HepG2 (cell line): ENCODE data around the gene ECHS1. TPM values are rescaled to one million over a fixed set of nuclear protein-coding genes. Genes with fewer than 3 reads are reported as not detected.
A peak's percentile ranks its signal among the peaks of the same experiment; 100 is the strongest.

ENCODE experiments used
- ATAC-seq: fragments of 200-7000 bp; cut with Tn5 transposase; 3 replicates; pipeline ENCODE4 v1.9.1; 2020; ENCODE audit warnings: mild to moderate bottlenecking, moderate library complexity
- BruUV-seq: library from RNA; stranded (reverse); fragments of 400-500 nt; replicated peaks from 2 replicates; lab custom pipeline; 2021; lab: Mats Ljungman, UMichigan
- CTCF ChIA-PET: fragments of 300-600 bp; formaldehyde crosslinking; extraction: SDS; loops from one replicate; lab custom pipeline; 2021; ENCODE audit warnings: low total read pairs, inconsistent platforms, low intra/inter-chr PET ratio; lab: Yijun Ruan, JAX
- POLR2A ChIA-PET: fragments of 350-600 bp; sonication (Branson Sonifier 250); formaldehyde crosslinking; loops from one replicate; lab custom pipeline; 2020; ENCODE audit warnings: antibody characterized with exemption, inconsistent platforms; lab: Yijun Ruan, JAX
- DNase-seq: peaks from one replicate; pipeline ENCODE4 v3.0.0-alpha.2; 2015; ENCODE audit warnings: low spot score
- FAIRE-seq: peaks from 3 replicates; lab custom pipeline; 2011; peaks lifted over from hg19 to GRCh38; lab: Jason Lieb, UNC
- H2AFZ ChIP-seq: one replicate; pipeline ENCODE4 v1.6.1; 2011; ENCODE audit warnings: low read length, inconsistent platforms
- H3K27ac ChIP-seq: fragments of 300-600 bp; 3 replicates; pipeline ENCODE4 v1.8.0; 2011; ENCODE audit warnings: mixed run types, mild to moderate bottlenecking, mixed read lengths, low read length, inconsistent platforms; ENCODE audit not compliant: insufficient read depth; ENCODE audit errors: extremely low read length
- H3K27me3 ChIP-seq, 2 experiments: fragments of 200-600 bp in 1 of 2; 2 replicates in 1 of 2; 3 replicates in 1 of 2; pipeline versions ENCODE4 v1.6.0 to v1.8.0; 2011; ENCODE audit warnings: low read length in 2 of 2, mild to moderate bottlenecking in 2 of 2, moderate library complexity in 2 of 2, inconsistent platforms in 1 of 2; ENCODE audit not compliant: insufficient read depth in 2 of 2, control insufficient read depth in 1 of 2
- H3K36me3 ChIP-seq, 2 experiments: fragments of 200-600 bp in 1 of 2; replicated peaks in 1 of 2; 2 replicates in 1 of 2; 3 replicates in 1 of 2; pipeline versions ENCODE4 v1.5.1 to v1.8.0; 2011; ENCODE audit warnings: low read length in 2 of 2, inconsistent platforms in 1 of 2; ENCODE audit not compliant: insufficient read depth in 2 of 2, control insufficient read depth in 1 of 2
- H3K4me1 ChIP-seq: 2 replicates; pipeline ENCODE4 v1.5.1; 2012; ENCODE audit warnings: low read length, inconsistent platforms; ENCODE audit not compliant: insufficient read depth
- H3K4me2 ChIP-seq: 2 replicates; pipeline ENCODE4 v1.6.0; 2011; ENCODE audit warnings: low read depth, low read length, inconsistent platforms
- H3K4me3 ChIP-seq, 3 experiments: fragments of 200-600 bp in 1 of 3; sonication (generic), shearing (Covaris generic) in 1 of 3; replicated peaks in 1 of 3; 2 replicates each; pipeline ENCODE4 v1.5.1; 2011 to 2016; ENCODE audit warnings: low read length in 3 of 3, inconsistent platforms in 2 of 3, low read depth in 2 of 3, mild to moderate bottlenecking in 2 of 3, control low read depth in 1 of 3, mixed read lengths in 1 of 3; ENCODE audit not compliant: insufficient read depth in 1 of 3
- H3K79me2 ChIP-seq: one replicate; pipeline ENCODE4 v1.6.1; 2011; ENCODE audit warnings: low read length, inconsistent platforms; ENCODE audit not compliant: insufficient read depth
- H3K9ac ChIP-seq: 2 replicates; pipeline ENCODE4 v1.6.0; 2011; ENCODE audit warnings: mild to moderate bottlenecking, low read depth, low read length, inconsistent platforms; ENCODE audit not compliant: insufficient read depth
- H3K9me3 ChIP-seq: 2 replicates; pipeline ENCODE4 v1.5.1; 2012; ENCODE audit warnings: mild to moderate bottlenecking, low read length
- H4K20me1 ChIP-seq: 2 replicates; pipeline ENCODE4 v1.6.0; 2011; ENCODE audit warnings: inconsistent platforms, mild to moderate bottlenecking, low read length, moderate library complexity; ENCODE audit not compliant: insufficient read depth
- AGO1 ChIP-seq: fragments of 200-400 bp; formaldehyde crosslinking; IDR thresholded peaks from 2 replicates; pipeline ENCODE4 v1.6.1; 2017; ENCODE audit warnings: mild to moderate bottlenecking, low read depth, low read length, moderate library complexity; ENCODE audit not compliant: poor library complexity, severe bottlenecking
- AGO2 ChIP-seq: fragments of 200-400 bp; formaldehyde crosslinking; optimal IDR thresholded peaks from 2 replicates; pipeline ENCODE3; 2017; ENCODE audit warnings: mild to moderate bottlenecking, low read depth, low read length, moderate library complexity
- FOXA1 ChIP-seq, 2 experiments: fragments of 450-650 bp in 1 of 2; sonication (generic) in 1 of 2; formaldehyde crosslinking in 1 of 2; IDR thresholded peaks; 2 replicates each; pipeline versions ENCODE4 v1.4.0 to v1.6.1; 2016 to 2020; ENCODE audit warnings: missing genetic modification reagents in 1 of 2
- RAD21 ChIP-seq: fragments of 450-650 bp; formaldehyde crosslinking; IDR thresholded peaks from 2 replicates; pipeline ENCODE4 v1.5.0; 2020; ENCODE audit warnings: mild to moderate bottlenecking
- RBFOX2 ChIP-seq: fragments of 200-400 bp; formaldehyde crosslinking; IDR thresholded peaks from 2 replicates; pipeline ENCODE4 v1.6.1; 2017; ENCODE audit warnings: low read depth, mild to moderate bottlenecking, low read length
- SCMH1 ChIP-seq: sonication (generic); formaldehyde crosslinking; IDR thresholded peaks from 2 replicates; pipeline ENCODE4 v1.9.0; 2021; ENCODE audit warnings: missing genetic modification reagents, mild to moderate bottlenecking, borderline replicate concordance
- ZBTB7B ChIP-seq: sonication (generic); formaldehyde crosslinking; IDR thresholded peaks from 2 replicates; pipeline ENCODE4 v1.4.0; 2020; ENCODE audit warnings: missing genetic modification reagents
- WGBS: methylation state at CpG from one replicate; pipeline ENCODE4 v1.1.6; 2017; ENCODE audit warnings: low lambda C conversion rate; 5-methylcytosine and 5-hydroxymethylcytosine counted together
- in situ Hi-C: cut with HindIII; loops from 2 replicates; pipeline ENCODE4 v1.10.0; 2017; ENCODE audit warnings: low pct_unique_long_range_greater_than_20kb; ENCODE audit not compliant: extremely low pct_ligation_motif_present
- intact Hi-C: fragments of 100-400 bp; cut with micrococcal nuclease; formaldehyde crosslinking; loops from one replicate; pipeline ENCODE4 v1.10.0; 2022; ENCODE audit not compliant: unreplicated experiment
- polyA plus RNA-seq, 8 experiments: library from polyadenylated mRNA; depleted of rRNA in 3 of 8; stranded (reverse) in 7 of 8; unstranded in 1 of 8; fragments of >200 nt; fragmentation: Illumina TruSeq in 4 of 8; extraction: Trizol in 4 of 8; gene quantifications; 2 replicates each; pipeline versions ENCODE4 v1.2.1 to v1.2.3, GENCODE V29; 2011 to 2016; ENCODE audit warnings: low read depth in 4 of 8, missing spikeins in 1 of 8, mixed read lengths in 1 of 8; ENCODE audit not compliant: insufficient read depth in 1 of 8
- total RNA-seq, 5 experiments: library from RNA; depleted of rRNA; stranded (reverse); fragments of >200 nt; fragmentation: Illumina TruSeq; extraction: Trizol; gene quantifications; 2 replicates each; pipeline ENCODE4 v1.2.3, GENCODE V29; 2016; ENCODE audit warnings: low read depth in 1 of 5

The ECHS1 gene
- total and polyA plus RNA-seq, 2 of the 13 experiments (the other 11 are each of a cell fraction or from before 2014, with no cell fraction given): 32.7 to 195 TPM

GRCh38 chr10:133354672-133355240 is 18.4 kb downstream of the ECHS1 start:
- Histone ChIP-seq H3K27ac (no peak overlapping the region), H3K79me2 (peaks cover 12% of the 10 kb centered on the region), H3K9ac (no peak overlapping the region), H3K9me3 (no peaks in the 10 kb centered on the region), H4K20me1 (peaks cover 13% of the 10 kb centered on the region; the same call in 1 of the 2 replicates), H3K4me1 (peaks cover 39% of the 10 kb centered on the region), H3K4me2 (no peak overlapping the region), H3K36me3 (peaks cover 5 to 14% of the 10 kb centered on the region in 2 experiments; a peak in 3 of 5 replicates), H3K27me3 (no peaks in the 10 kb centered on the region), H2AFZ (no peak overlapping the region), H3K4me3 (no peak overlapping the region)
- ChIA-PET CTCF (no interaction called here), POLR2A (interaction anchor here (1.5 to 5.1 kb wide), 2 partner anchors 7 to 19 kb away, joined by 3 to 124 read pairs; partner anchors contain the start of genes ECHS1 and PRAP1)
- 100% methylated on average over 4 of the region's 14 CpGs for WGBS
- DNase-seq (no peak), ATAC-seq (no peak), FAIRE-seq (no peak)
- TSS peak; percentile 19 for BruUV-seq
- intact Hi-C loops (no loop called here), in situ Hi-C loops (no loop called here)
- peak; percentile 13 for TF ChIP-seq AGO1
- TF ChIP-seq SCMH1 (CRISPR knock-in tag): no peak
- TF ChIP-seq RBFOX2: no peak; the same call in 1 of the 2 replicates
- no peak for TF ChIP-seq FOXA1 (IDR thresholded peaks at IDR 0.05)
- no peak for TF ChIP-seq FOXA1 (CRISPR knock-in tag; IDR thresholded peaks at IDR 0.05)
- TF ChIP-seq RAD21 (CRISPR knock-in tag): peak; percentile 9; the same call in 1 of the 2 replicates
- peak; percentile 45 for TF ChIP-seq AGO2

GRCh38 chr10:133353988-133354605 is 19.1 kb downstream of the ECHS1 start:
- DNase-seq: no peak
- Histone ChIP-seq H3K4me1 (peaks cover 39% of the 10 kb centered on the region), H4K20me1 (peaks cover 13% of the 10 kb centered on the region; the same call in 1 of the 2 replicates), H3K36me3 (peaks cover 5 to 14% of the 10 kb centered on the region in 2 experiments; a peak in 3 of 5 replicates), H3K4me2 (no peak overlapping the region), H3K9ac (no peak overlapping the region), H3K27ac (no peak overlapping the region), H3K9me3 (no peaks in the 10 kb centered on the region), H3K4me3 (no peak overlapping the region), H2AFZ (no peak overlapping the region), H3K27me3 (no peaks in the 10 kb centered on the region), H3K79me2 (peaks cover 12% of the 10 kb centered on the region)
- ChIA-PET POLR2A (interaction anchor here (1.2 to 1.5 kb wide), 2 partner anchors 25 to 164 kb away, joined by 3 to 5 read pairs; partner anchors contain the start of gene PAOX), CTCF (no interaction called here)
- WGBS: 95% methylated on average over 14 of the region's 16 CpGs
- TF ChIP-seq ZBTB7B: no peak
- TF ChIP-seq AGO2: peak; percentile 89
- peak; percentile 80 for TF ChIP-seq AGO1
- intact Hi-C loops: no loop called here
- BruUV-seq: no TSS peak
- in situ Hi-C loops: no loop called here
- no peak for ATAC-seq
- no peak for FAIRE-seq
